ENCODE measurements around the gene VEGFC. TPM values are rescaled to one million over a fixed set of nuclear protein-coding genes. Genes with fewer than 3 reads are reported as not detected.

Gene VEGFC
- polyA plus RNA-seq, 4 donors, result 15.6 to 20.0 (median 17.9) TPM

GRCh38 chr4:176799653-176800052 is 6.9 kb upstream of the VEGFC start:
- no peak for DNase-seq (ENCODE audit: low read depth in 4 of 4, low spot score in 2 of 4)

GRCh38 chr4:176798540-176798939 is 5.8 kb upstream of the VEGFC start:
- DNase-seq (ENCODE audit: low read depth in 4 of 4, low spot score in 2 of 4), result no peak

- no peak for DNase-seq (ENCODE audit: low read depth in 4 of 4, low spot score in 2 of 4)
Observed at GRCh38 chr4:176795441-176795840, 2.7 kb upstream of the VEGFC start.

- no peak for DNase-seq (ENCODE audit: low read depth in 4 of 4, low spot score in 2 of 4)
Observed at GRCh38 chr4:176794651-176795050, 1.9 kb upstream of the VEGFC start.

- no peak for DNase-seq (ENCODE audit: low read depth in 4 of 4, low spot score in 2 of 4)
Observed at GRCh38 chr4:176794151-176794550, 1.4 kb upstream of the VEGFC start.

- DNase-seq (ENCODE audit: low read depth in 4 of 4, low spot score in 2 of 4), result no peak
Observed at GRCh38 chr4:176793060-176793605, 411 bp upstream of the VEGFC start.

GRCh38 chr4:176791591-176792325 is 964 bp downstream of the VEGFC start:
- peak in 2 of 4 donors; percentile 28 to 56 for DNase-seq (ENCODE audit: low read depth in 4 of 4, low spot score in 2 of 4)

- no peak for DNase-seq (ENCODE audit: low read depth in 4 of 4, low spot score in 2 of 4)
Observed at GRCh38 chr4:176790398-176790797, 2.3 kb downstream of the VEGFC start.

- peak in 1 of 4 donors; percentile 24 for DNase-seq (ENCODE audit: low read depth in 4 of 4, low spot score in 2 of 4)
Observed at GRCh38 chr4:176789955-176790354, 2.8 kb downstream of the VEGFC start.

- no peak for DNase-seq (ENCODE audit: low read depth in 4 of 4, low spot score in 2 of 4)
Observed at GRCh38 chr4:176788971-176789370, 3.8 kb downstream of the VEGFC start.

GRCh38 chr4:176788248-176788647 is 4.5 kb downstream of the VEGFC start:
- no peak for DNase-seq (ENCODE audit: low read depth in 4 of 4, low spot score in 2 of 4)

- DNase-seq (ENCODE audit: low read depth in 4 of 4, low spot score in 2 of 4), result no peak
Observed at GRCh38 chr4:176784816-176785215, 7.9 kb downstream of the VEGFC start.

GRCh38 chr4:176782794-176783193 is 9.9 kb downstream of the VEGFC start:
- DNase-seq (ENCODE audit: low read depth in 4 of 4, low spot score in 2 of 4), result no peak

GRCh38 chr4:176782191-176782590 is 10.5 kb downstream of the VEGFC start:
- no peak for DNase-seq (ENCODE audit: low read depth in 4 of 4, low spot score in 2 of 4)

- no peak for DNase-seq (ENCODE audit: low read depth in 4 of 4, low spot score in 2 of 4)
Observed at GRCh38 chr4:176781739-176782100, 11.0 kb downstream of the VEGFC start.

- no peak for DNase-seq (ENCODE audit: low read depth in 4 of 4, low spot score in 2 of 4)
Observed at GRCh38 chr4:176780995-176781738, 11.6 kb downstream of the VEGFC start.

- no peak for DNase-seq (ENCODE audit: low read depth in 4 of 4, low spot score in 2 of 4)
Observed at GRCh38 chr4:176779421-176779820, 13.3 kb downstream of the VEGFC start.

GRCh38 chr4:176778491-176778890 is 14.2 kb downstream of the VEGFC start:
- DNase-seq (ENCODE audit: low read depth in 4 of 4, low spot score in 2 of 4), result no peak

- no peak for DNase-seq (ENCODE audit: low read depth in 4 of 4, low spot score in 2 of 4)
Observed at GRCh38 chr4:176778063-176778462, 14.7 kb downstream of the VEGFC start.

- DNase-seq (ENCODE audit: low read depth in 4 of 4, low spot score in 2 of 4), result no peak
Observed at GRCh38 chr4:176775338-176775737, 17.4 kb downstream of the VEGFC start.

- no peak for DNase-seq (ENCODE audit: low read depth in 4 of 4, low spot score in 2 of 4)
Observed at GRCh38 chr4:176774852-176775251, 17.9 kb downstream of the VEGFC start.

GRCh38 chr4:176769514-176769913 is 23.2 kb downstream of the VEGFC start:
- DNase-seq (ENCODE audit: low read depth in 4 of 4, low spot score in 2 of 4), result no peak

Measured in left renal cortex interstitium (tissue), 4 donors.